GM18505 (cell line): ENCODE results near the gene ARHGEF12.

ENCODE experiments used
- ATAC-seq: cut with Tn5 transposase; IDR thresholded peaks from one replicate; pipeline ENCODE4 v1.9.1; 2021; ENCODE audit not compliant: unreplicated experiment
- POLR2A ChIP-seq: IDR thresholded peaks from 4 replicates; pipeline ENCODE4 v1.6.1; 2011; ENCODE audit warnings: borderline replicate concordance; ENCODE audit not compliant: insufficient read depth, insufficient read length; ENCODE audit errors: extremely low read depth

Gene ARHGEF12

DNA sequence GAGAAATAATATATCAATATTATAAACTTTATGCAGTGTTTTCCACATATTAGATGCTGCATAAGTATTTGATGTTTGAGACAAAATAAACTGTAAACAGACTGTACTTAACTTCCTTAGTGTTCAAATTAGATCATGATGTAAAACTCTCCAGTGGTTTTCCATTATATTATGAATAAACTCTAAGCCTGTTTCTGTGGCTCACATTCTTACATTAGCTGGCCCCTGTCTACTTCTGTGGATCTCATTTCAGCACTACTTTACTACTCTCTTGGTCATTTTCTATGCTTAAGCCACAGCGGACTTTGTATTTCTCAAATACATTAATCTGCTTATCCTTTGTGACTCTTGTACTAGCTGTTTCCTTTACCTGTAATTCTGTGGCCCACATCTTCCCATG is 55.6 kb downstream of the ARHGEF12 start:
- no peak for ATAC-seq

DNA sequence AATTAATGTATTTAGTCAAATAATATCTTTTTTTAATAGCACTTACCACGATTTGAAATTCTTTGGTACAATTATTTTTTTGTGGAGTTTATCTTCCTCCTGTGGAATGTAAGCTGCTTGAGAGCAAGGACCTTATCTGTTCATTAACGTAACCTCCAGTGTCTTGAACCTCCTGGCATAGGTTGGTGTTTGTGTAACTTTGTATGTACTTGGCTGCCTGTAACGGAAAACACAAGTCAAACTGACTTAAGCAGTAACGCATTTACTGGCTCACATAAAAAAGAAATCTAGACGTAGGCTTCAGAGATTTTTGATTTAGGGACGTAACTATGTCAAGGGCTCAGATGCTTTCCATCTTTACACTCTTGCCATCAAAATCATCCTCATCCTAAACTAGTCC is 56.1 kb downstream of the ARHGEF12 start:
- no peak for TF ChIP-seq POLR2A

More for the DNA sequence above, 55.6 kb downstream of the ARHGEF12 start:
- TF ChIP-seq POLR2A = no peak

DNA sequence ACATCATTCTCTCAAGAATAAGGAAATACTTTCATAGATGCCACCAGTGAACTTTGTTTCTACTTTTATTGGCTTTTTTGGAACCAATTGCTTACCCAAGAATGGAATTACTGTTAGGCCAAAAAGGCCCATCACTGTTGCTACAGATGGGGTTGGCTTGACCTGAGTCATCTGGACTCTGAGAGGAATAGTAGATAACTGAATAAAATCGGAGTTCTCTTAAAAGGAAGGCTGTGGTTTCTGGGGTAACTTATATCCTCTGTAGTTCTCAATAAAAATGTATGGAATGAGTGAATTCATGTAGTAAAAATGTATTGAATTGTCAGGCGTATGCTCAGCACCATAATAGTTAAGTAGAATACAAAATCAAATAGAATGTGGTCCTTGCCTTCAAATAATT is 56.6 kb downstream of the ARHGEF12 start:
- TF ChIP-seq POLR2A = no peak
- ATAC-seq = no peak

More for the DNA sequence above, 56.1 kb downstream of the ARHGEF12 start:
- no peak for ATAC-seq

DNA sequence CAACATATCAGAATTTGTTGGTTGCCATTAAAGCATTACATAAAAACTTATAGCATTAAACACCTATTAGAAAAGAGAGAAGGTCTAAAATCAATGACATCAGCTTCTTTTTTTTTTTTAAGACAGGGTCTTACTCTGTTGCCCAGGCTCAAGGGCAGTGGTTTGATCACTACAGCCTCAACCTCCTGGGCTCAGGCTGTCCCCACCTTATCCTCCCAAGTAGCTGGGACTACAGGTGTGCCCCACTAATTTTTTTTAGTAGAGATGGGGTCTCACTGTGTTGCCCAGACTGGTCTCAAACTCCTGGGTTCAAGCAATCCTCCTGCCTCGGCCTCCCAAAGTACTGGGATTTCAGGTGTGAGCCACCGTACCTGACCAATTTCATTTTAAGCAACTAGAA is 57.9 kb downstream of the ARHGEF12 start:
- no peak for ATAC-seq
- TF ChIP-seq POLR2A = no peak

DNA sequence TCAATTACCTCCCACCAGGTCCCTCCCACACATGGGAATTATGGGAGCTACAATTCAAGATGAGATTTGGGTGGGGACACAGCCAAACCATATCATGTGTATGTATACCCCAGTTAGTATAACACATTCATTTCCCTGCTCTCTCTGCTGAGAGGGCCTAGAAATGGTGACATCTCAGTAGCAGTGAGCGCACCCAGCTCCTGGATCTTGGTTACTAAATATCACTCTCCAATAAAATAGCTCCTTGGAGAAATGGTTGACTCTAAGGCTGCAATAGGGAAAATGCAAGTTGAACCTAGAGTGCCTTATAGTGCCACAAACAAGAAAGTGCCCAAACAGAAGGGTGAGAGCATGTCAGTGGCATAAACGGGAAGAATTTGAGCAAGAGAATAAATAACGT is 59.6 kb downstream of the ARHGEF12 start:
- no peak for TF ChIP-seq POLR2A
- no peak for ATAC-seq

DNA sequence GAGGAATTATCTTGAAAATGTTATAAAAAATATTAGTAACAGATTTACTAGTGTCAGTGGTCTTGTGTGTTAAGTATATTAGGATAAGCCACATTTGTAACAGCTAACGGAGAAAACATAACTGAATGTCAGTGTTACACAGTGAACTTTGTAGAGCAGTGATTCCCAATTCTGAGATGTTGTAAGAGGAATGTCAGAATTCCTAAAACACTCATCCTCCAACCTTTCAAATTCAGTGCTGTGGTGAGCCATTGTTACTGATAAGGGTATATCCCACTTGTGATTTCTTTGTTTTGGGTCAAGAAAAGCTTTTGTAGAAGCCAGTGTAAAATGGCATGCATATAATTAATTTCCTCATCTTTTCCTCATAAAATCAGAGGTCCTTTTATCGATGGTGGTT is 61.9 kb downstream of the ARHGEF12 start:
- no peak for TF ChIP-seq POLR2A
- ATAC-seq = no peak

DNA sequence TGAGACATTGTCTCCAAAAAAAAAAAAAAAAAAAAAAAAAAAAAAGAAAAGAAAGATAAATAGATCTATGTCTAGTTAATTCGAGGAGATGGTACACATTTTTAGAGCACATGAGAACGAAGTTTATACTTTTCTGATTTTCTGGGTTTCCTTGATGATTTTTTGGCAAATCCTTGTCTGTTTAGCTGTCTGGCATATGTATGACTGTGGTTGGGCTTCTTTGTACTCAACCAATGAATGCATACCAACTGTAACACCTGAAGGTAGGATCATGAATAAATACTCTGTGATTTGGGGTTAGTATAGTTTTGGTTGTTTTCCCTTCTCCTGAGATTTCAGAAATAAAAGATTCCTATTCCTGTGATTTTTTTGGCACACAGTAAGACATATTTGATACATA is 63.1 kb downstream of the ARHGEF12 start:
- TF ChIP-seq POLR2A = no peak
- no peak for ATAC-seq

DNA sequence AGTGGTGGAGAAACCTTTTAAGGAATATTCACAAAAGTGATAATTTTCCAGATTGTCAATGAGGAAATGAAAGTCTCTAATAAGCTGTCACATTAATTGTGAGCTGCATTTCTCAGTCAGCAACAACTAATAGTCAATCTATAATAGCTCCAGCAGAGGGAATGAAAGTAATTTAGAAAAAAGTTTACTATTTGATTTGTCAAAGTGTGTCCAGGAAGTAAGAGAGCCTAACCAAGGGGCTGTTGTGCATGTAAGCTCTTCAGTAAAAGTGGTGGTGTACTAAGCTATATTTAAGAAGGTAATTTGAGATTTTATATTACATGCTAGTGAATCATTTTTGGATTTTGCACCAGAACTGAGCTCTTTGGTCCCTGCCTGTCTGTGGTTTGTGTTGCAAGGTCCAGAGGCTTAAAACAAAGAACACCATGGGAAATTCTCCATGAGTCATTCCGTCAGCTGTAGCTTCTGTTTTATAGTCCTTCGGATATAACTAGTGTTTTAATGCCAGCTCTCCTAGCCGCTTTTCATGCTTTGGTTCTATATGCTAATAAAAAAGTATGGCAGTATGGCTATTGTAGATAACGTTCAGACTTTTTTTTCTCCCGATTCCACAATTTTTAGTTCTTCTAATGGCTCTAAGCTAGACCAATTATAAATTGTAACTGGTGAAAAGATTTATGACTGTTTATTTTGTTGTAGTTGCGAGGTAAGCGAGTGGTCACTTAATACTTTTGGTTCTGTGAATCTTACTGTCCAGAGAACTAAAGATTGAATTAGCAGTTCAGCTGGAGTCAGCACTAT is 64.6 kb downstream of the ARHGEF12 start:
- ATAC-seq = no peak
- TF ChIP-seq POLR2A = no peak

DNA sequence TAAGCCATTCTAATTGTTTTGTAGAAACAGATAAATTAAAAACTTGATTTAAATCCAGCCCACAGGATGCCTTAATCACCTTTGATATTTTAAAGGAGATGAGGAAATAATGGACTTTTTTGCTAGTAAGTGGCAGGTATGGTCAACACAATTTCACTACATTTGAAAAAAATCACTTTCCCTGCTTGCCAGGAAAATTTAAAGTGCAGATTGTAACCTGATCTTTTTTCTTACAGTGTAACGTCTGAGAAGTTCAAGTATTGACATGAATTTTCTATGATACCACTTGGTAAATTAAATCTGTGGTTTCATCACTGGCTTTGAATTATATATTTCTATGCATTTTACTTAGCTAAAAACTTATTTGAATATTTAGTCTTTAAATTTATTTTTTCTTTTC is 65.3 kb downstream of the ARHGEF12 start:
- TF ChIP-seq POLR2A = no peak
- ATAC-seq = no peak

DNA sequence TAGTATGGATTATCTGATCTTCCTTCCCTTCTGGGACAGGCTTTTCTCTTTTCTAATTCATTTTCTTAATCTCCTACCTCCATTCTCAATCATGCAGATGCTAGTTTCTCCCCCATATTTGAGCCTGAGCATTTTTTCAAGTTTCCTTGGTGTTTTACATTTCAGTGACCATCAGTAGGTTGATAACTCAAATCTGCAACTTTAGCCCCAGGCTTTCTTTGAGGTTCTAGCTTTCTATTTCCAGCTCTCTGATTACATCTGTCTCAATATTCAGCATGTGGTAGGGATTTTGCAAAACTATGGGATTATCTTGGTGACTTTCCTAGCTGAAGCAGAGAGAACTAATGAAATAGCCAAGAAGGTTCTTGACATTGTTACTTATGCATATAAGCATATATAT is 67.8 kb downstream of the ARHGEF12 start:
- no peak for ATAC-seq
- TF ChIP-seq POLR2A = no peak

DNA sequence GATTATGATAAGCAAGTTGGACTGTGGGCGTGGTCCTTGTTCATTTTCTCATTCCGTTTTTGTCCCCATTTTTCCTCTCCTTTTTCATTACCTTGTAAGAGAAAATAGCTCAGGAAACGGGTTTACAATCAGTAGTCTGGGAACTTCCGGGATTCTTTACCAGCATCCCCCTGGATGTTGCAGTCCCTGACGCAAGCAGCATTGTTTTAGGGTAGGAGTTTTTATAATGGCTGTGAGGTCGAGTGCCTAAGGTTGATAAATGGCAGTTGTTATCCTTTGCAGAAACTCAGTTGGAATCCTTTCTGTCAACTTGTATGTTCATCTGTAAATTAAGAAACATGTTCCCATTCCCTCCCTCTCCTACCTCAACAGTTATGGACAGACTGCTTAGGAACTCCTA is 68.3 kb downstream of the ARHGEF12 start:
- no peak for TF ChIP-seq POLR2A
- no peak for ATAC-seq

DNA sequence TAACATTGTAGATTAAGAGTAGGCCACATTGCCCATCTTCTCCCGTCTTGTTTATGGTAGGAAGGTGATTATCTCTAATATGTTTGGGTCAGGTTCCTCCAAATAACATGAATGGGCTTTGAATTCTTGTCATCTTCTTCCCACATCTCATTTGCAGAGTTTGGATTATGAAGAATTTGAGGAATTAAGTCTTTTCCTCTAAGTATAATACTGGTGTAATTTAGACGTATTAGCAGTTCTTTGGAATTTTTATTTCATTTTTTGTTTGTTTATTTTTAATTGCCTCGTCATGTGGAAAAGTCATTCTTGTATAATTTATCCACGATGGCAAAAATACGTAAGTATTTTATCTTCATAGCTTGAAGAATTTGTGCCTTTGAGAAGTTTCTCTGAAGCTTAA is 73.4 kb downstream of the ARHGEF12 start:
- ATAC-seq = no peak

DNA sequence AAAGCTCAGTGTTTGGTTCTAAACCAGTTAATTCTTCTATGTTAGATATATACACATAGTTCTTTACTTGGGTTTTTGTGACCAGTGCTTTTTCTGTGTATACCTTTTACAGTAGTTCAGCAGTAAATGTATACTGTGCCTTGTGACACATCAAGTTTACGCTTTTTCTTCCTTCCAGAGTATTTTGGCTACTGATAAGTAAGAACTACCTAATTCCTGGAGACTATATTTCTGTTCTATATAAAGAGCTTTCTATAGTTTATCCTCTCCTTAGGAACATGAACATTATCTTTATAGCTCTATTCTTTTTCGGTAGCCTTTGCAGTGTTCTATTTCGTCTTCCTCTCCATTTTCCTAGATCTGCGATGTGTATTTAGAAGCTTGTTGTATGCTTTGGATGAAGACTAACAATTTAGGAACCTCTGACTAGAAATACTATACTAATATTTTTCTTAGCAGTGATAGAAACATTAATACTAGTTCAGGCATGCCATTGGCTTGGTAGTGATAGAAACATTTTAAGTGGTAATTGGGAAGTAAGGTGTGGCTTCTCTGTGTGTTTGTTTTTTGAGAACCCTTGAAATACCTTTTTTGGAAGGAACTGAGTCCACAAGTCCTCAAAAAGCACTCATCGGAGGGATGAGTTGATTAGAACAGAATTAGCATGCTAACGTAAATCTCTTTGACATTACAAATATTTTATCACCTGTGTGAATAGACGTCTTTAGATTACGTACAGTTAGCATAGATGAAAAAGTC is 74.6 kb downstream of the ARHGEF12 start:
- TF ChIP-seq POLR2A = no peak
- ATAC-seq = no peak

More for the DNA sequence above, 73.4 kb downstream of the ARHGEF12 start:
- TF ChIP-seq POLR2A = no peak

DNA sequence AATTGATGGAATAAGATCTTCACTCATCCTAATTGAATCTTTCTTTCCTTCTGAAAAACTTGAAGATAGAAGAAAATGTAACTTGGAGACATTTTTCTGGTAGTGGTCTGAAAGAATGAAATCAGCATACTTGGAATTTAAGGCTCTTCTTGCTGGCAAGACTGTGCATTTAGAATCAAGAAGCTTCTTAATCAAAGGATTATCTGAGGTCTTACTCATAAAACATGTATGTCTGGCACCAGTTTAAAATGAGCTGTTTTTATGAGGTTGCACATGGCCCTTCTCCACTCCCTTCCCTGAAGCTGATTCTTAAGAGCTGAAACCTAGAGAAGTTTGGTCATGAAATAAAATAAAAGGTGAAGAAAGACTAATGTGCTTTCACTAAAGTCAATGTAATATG is 77.3 kb downstream of the ARHGEF12 start:
- no peak for ATAC-seq

More for the DNA sequence above, 77.3 kb downstream of the ARHGEF12 start:
- TF ChIP-seq POLR2A = no peak
